Gastrocnemius medialis (tissue), 4 donors: Measurements from ENCODE around the gene CASKIN1.
"Not testable (repeated sequence)": the region's sequence is repeated elsewhere in the genome, so short reads cannot be mapped to it uniquely, and the experiment has no call there.

Experiments
- POLR2A ChIP-seq, 2 donors: fragments of 450-650 bp; IDR thresholded peaks; one replicate each; pipeline ENCODE4 v1.6.1; 2017; ENCODE audit warnings: antibody characterized with exemption in 2 of 2, mild to moderate bottlenecking in 2 of 2, moderate library complexity in 2 of 2
- TF ChIP-seq, protein P1 (sequence below), 5 experiments: fragments of 450-650 bp in 3 of 5; fragments of 200-600 bp in 2 of 5; sonication (generic) in 2 of 5; IDR thresholded peaks in 4 of 5; conservative IDR thresholded peaks in 1 of 5; 1 replicate in 4 of 5; 2 replicates in 1 of 5; pipeline ENCODE4 v1.5.1; 2016 to 2019; ENCODE audit warnings: antibody characterized with exemption in 5 of 5, mild to moderate bottlenecking in 3 of 5, moderate library complexity in 3 of 5

- TF ChIP-seq, protein P1, sequence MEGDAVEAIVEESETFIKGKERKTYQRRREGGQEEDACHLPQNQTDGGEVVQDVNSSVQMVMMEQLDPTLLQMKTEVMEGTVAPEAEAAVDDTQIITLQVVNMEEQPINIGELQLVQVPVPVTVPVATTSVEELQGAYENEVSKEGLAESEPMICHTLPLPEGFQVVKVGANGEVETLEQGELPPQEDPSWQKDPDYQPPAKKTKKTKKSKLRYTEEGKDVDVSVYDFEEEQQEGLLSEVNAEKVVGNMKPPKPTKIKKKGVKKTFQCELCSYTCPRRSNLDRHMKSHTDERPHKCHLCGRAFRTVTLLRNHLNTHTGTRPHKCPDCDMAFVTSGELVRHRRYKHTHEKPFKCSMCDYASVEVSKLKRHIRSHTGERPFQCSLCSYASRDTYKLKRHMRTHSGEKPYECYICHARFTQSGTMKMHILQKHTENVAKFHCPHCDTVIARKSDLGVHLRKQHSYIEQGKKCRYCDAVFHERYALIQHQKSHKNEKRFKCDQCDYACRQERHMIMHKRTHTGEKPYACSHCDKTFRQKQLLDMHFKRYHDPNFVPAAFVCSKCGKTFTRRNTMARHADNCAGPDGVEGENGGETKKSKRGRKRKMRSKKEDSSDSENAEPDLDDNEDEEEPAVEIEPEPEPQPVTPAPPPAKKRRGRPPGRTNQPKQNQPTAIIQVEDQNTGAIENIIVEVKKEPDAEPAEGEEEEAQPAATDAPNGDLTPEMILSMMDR (IDR thresholded peaks at IDR 0.05 in 4 of 5, conservative IDR thresholded peaks at IDR 0.05 in 1 of 5) = not testable (repeated sequence)
- not testable (repeated sequence) for TF ChIP-seq POLR2A (IDR thresholded peaks at IDR 0.05)
Observed at GRCh38 chr16:2129251-2129650, 67.2 kb downstream of the CASKIN1 start.
